ENCODE results near the gene LARP4.
"Not testable (repeated sequence)": the region's sequence is repeated elsewhere in the genome, so short reads cannot be mapped to it uniquely, and the experiment has no call there.

GRCh38 chr12:50370672-50371071 is 30.0 kb upstream of the LARP4 start:
- TF ChIP-seq CTCF, POLR2A (IDR thresholded peaks at IDR 0.05): not testable (repeated sequence)

All from lower leg skin (tissue), 3 donors.